CD4-positive, alpha-beta T cell treated with Interleukin-10 for 1 hour (primary cell): ENCODE results near the gene GLO1.

Experiments
- DNase-seq: peaks from one replicate; pipeline ENCODE4 v3.0.0-alpha.2; 2020

GLO1 gene

DNA sequence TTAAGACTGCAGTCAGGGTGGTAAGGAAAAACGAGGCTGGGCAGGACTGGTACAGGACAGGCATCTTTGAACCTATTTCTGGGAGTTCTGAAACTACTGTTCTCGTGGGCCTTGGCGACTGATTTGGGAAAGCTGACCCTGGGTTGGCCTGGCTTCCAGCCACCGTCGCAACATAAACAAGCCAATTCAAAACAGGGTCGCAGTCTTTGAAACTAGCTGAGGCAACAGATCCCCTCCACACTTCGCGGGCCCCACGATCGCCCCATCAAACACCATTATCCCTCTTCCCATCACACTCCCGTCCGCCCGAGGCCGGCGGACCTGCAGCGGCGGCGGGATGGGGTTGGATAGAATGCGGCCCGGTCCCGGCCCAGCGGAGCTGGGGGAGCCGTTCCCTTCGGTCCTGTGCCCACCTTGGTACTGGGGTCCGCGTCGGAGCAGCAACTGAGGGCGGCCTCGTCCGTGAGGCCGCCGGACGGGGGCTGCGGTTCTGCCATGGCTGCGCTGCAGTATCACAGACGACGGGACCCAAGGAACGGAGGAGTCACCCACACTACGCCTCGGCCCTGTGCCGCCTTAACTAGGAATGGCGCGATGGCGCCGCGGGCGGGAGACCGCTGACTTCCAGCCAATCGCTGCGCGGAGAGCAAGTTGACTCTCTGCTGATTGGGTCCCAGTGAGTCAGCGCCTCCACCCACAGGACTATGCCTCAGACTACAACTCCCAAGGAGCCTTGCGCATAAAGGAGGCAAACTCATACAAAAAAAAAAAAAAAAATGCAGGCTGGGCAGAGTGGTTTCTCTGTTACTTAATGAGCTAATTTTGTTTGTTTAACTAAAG is at the start of gene GLO1:
Gene GLO1, minus strand, starts transcription at position 588 of the 840 bp plus-strand sequence. Its CDS starts 91 bp downstream, at position 497.
- DNase-seq = peak; percentile 97

- DNase-seq = no peak
These were observed 48.1 kb upstream of the GLO1 start for GRCh38 chr6:38750968-38751615.

DNA sequence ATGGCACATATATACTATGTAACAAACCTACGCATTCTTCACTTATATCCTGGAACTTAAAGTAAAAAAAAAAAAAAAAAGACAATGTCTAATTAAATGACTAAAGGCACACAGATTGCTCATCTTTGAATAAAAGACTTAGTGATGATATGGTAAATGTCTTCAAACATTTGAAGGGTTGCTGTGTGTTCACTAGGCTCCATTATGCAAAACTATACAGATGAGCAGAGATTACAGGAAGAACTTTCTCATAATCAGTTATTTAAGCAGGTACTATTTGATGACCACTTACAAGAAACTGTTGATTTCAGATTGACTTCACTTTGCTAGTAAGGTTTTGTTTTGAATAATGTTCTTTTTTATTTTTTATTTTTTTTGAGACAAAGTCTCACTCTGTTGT is 46.5 kb upstream of the GLO1 start:
- DNase-seq = no peak

DNA sequence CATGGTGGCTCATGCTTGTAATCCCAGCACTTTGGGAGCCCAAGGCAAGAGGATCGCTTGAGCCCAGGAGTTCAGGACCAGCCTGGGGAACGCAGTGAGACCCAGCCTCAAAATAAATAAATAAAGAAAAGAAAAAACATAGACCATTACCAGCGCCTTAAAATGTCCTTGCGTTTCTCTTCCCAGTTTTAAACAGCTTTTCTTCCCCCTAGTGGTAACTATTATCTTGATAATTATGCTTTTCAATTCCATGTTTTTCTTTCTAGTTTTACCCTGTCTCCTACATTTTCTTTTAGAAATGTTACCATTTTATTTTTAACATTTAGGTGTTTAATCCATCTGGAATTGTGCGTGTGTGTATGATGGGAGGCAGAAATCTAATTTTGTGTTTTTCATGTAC is 36.6 kb upstream of the GLO1 start:
- no peak for DNase-seq

- no peak for DNase-seq
These were observed 35.3 kb upstream of the GLO1 start for GRCh38 chr6:38738261-38738660.

- DNase-seq = no peak
These were observed 34.0 kb upstream of the GLO1 start for GRCh38 chr6:38736951-38737350.

DNA sequence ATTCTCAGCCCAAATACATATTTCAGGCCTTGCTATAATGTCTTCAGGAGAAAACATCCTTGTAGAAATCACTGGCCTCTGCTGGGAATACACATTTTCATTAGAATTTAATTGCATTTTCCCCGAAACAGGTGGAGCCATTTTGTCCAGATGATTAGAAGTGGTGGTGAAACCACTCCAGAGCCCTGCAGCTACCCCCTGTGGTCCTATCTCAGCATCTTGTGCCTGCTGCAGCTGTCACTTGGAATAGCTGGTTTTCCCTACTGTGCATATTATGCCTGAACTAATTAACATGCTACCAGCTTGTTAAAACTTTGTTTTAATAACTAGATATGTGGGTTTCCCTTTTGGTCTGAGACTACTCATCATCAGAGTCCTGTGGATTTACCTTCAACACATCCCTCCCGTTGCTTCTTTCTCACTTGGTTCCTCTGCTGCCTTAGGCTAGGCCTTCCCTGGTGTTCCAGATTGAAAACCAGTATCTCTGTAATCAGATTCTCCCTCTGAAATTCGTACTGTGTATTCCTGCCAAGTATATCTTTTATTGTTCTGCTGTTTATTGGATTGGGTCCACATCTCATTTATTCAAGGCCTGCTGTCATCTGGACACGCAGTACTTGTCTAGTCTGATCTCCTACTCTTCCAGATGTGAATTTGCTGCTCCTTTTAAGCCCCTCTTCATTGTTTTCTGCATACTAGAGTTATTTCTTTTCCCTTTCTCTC is 27.4 kb upstream of the GLO1 start:
- no peak for DNase-seq

DNA sequence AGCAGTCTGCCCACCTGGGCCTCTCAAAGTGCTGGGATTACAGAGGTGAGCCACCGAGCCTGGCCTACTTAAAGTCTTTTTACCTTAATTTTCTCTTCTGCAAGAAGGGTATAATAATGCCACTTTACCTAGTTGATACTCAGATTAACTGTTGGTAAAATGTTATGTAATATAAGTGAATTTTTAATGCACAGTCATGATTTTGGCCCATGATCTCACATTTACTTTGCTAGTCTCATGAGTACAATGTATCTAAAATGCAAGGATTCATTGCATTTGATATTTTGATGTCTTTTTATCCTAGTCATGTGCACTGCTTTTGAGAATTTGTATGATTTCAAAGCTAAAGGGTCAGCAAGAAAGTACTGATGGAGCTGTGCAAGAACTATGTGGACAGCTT is 25.3 kb upstream of the GLO1 start:
- no peak for DNase-seq

DNA sequence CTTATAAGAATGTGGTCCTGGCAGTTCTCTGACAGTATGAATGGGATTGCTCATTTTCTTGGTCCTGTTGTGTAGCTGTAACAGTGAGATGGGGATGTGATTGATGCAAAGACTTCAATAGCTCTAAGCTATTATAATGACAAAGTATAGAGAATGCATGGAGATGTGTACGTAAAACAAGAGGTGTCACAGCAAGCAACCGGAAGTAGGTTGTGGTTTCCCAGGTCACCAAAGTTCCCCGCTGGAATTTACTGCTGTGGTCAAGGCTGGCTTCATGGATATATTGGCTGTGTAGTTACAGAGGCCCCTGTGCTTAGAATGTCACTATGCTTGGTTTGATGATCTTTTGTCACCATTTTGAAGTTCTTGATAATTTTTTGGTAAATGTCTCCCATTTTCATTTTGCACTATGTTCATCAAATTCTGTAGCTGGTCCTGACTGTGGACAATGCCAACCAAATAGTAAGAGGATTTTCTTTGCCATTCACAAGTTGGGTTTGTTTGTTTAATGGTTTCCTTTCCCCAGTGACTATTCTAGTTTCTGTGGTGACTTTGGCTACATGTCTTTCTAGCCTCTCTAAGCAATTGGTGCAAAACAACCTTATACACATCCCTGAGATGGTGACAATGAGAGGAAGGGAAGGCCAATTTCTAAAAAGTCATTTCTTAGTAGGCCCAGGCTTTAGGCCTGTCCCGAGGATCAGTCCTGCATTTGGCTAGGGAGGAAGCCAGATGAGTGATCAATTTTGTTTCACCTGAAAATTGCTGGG is 22.7 kb upstream of the GLO1 start:
- DNase-seq = no peak

GRCh38 chr6:38724343-38724742 is 21.4 kb upstream of the GLO1 start:
- DNase-seq = no peak

DNA sequence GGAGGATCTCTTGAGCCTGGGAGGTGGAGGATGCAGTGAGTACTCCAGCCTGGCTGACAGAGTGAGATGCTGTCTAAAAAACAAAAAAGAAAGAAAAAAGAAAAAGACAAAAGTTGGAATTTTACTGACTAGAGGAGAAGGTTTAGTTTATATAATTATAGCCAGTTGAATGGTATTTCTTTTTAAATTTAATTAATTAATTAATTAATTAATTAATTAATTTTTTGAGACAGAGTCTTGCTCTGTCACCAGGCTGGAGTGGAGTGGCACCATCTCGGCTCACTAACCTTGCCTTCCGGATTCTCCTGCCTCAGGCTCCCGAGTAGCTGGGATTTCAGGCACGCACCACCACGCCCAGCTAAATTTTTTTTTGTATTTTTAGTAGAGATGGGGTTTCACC is 20.8 kb upstream of the GLO1 start:
- no peak for DNase-seq

- DNase-seq = no peak
These were observed 19.9 kb upstream of the GLO1 start for GRCh38 chr6:38722727-38723334.

DNA sequence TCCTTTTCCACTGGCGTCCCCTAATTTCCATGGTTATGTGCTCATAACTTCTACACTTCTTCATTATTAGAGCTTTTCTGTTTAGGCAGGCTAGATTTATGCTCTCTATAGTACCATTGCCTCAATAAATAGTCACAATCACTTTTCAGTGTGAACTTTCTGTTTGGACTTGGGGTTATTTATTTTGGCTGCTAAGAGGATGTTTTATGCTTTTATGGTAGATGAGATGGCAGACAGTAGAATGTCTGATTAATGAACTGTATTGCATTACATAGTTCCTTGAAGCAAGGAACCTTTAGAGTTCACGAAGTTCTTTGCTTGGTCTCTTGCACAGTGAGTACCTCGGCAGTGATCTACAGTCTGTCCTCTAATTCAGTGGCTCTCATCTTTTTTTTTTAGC is 19.1 kb upstream of the GLO1 start:
- no peak for DNase-seq

DNA sequence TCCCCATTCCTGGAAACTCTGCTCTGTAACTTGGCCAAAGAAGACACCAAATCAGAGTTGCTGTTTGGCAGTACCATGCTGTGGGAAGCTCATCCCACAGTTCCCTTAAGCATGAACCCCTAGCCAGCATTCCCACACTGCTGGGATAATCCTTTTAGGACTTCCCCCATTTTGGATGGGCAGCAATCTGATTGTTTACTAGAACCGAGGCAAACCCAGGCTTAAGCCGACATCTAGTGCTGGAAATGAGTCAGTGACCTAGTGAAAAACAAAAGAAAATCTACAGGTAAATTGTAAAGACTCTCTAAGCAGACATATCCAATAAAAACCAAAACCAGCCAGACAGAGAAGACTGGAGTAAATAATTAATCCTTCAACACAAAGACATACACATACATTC is 17.4 kb upstream of the GLO1 start:
- DNase-seq = no peak

DNA sequence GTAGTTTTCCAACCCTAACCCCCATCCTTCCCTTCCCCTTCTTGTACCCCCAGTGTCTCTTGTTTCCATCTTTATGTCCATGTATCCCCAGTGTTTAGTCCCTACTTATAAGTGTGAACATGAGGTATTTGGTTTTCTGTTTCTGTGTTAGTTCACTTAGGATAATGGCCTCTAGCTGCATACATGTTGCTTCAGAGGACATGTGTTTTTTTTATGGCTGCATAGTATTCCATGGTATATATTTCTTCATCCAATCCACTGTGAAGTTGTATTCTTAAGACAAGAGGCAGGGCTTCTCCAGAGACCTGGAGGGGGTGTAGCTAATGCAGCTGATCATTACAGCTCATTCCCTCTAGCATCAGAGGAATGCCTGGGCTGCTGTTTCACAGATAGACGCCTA is 16.4 kb upstream of the GLO1 start:
- DNase-seq = no peak

DNA sequence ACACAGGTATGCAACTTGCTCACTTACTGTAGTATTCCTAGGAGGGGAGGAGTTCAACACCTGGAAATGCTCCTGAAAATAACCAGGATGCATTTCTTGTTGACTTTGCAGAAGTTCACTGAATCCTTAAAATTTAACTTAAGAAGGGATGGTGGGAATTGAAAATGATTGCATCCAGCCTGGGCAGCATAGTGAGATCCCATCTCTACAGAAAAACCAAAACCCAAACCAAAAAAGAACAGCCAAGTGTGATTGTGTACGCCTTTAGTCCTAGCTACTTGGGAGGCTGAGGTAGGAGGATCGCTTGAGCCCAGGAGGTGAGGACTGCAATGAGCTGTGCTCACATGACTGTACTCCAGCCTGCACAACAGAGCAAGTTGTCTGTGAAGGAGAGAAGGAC is 13.9 kb upstream of the GLO1 start:
- no peak for DNase-seq

DNA sequence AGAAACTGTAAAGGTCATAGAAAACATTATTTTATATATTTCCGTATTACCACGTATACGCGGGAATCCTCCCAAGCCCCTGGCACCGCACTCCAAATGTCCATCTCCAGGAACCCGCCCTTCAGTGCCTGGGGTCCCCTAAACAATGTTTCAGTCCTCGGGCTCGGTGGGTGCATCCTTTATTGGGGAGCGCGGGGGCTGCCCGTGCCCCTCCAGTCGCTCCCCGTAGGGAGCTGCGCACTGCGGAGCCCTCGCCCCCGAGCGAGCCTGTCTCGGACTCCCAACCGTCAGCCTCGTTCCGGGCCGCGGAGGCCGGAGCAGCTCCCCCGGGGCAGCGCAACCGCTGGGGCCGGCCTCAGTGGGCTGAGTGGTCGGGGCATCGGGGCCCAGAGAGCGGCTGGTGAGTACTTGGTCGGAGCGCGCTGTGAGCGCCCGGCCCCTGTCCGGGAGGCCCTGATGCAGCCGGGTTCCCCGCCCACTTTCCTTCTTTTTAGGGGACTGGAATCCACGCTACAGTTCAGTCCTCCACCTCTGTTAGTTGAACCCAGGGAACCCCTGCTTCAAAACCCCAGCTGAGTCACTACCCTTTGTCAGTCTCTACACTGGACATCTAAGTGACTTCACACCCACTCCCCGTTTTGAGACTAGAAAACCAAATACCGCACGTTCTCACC is 12.2 kb upstream of the GLO1 start, which contains the start of gene DNAH8:
Gene DNAH8, plus strand, starts transcription at position 296 of the 674 bp plus-strand sequence. CDS start 7,499 bp downstream, outside the sequence.
- no peak for DNase-seq

DNA sequence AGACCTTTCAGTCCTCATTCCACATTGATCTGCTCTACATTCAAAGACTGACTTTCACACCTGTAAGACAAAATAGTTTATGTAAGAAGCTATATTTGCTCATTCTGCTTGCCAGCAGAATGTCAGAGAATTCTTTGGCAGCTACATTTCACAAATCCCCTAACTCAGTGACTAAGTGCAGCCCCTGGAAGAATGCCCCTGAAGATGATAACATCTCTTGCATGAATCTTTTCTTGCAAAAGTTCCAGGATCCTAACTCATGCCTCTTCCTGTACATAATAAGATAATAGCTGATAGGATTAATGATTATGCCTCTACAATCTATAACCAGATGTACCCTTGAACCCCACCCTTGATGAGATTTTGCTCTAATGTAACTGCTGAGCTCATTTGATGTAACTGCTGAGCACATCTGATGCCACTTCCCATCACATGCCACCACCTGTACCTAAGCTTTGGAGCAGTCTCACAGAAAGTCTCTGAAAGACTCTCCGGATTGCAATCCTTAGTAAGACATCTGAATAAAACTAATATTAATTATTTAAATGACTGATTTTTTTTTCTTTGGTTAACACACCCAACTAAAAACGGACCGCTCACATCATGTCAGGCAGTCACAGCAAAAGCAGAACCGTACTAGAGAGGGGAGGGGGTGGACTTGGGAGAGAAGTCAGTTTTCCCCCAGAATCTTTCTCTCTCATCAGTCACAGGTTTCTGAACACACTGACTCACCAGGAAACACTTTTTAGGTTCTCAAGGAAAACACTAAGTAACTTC is 11.5 kb upstream of the GLO1 start:
- no peak for DNase-seq

DNA sequence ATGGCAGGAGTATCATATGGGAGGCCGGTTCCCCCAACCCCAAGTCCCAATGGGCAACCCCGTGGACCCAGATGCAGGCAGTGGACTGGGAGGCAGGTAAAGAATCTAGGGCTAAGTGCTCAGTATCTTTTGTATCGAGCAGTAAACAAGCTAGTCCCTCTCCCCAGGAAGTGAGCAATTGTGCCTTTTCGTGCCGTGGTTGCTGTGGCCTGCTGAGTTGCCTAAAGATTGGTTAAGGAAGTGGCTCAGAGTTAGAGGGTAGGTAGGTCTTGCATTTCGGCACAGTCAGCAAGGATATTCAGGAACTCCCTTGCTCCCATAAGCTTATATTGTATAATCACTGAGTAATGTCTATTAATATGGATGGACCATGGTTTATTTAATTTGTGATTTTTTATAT is 10.9 kb upstream of the GLO1 start:
- DNase-seq = peak; percentile 46

GRCh38 chr6:38708496-38708895 is 5.6 kb upstream of the GLO1 start:
- DNase-seq = no peak

- DNase-seq = no peak
These were observed 3.0 kb upstream of the GLO1 start for GRCh38 chr6:38705924-38706323.
